ENCODE data around the gene ZNF655.
"Not testable (repeated sequence)": the region's sequence is repeated elsewhere in the genome, so short reads cannot be mapped to it uniquely, and the experiment has no call there.

DNA sequence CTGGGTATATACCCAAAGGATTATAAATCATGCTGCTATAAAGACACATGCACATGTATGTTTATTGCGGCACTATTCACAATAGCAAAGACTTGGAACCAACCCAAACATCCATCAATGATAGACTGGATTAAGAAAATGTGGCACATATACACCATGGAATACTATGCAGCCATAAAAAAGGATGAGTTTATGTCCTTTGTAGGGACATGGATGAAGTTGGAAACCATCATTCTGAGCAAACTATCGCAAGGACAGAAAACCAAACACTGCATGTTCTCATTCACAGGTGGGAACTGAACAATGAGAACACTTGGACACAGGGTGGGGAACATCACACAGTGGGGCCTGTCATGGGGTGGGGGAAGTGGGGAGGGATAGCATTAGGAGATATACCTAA, 8.9 kb upstream of the ZNF655 start:
- TF ChIP-seq TCF7L2 (IDR thresholded peaks at IDR 0.05; ENCODE audit: borderline replicate concordance, low read depth, low read length); ZNF121 (tag by site-specific recombination; IDR thresholded peaks at IDR 0.05); ZNF423 (tag by site-specific recombination; IDR thresholded peaks at IDR 0.05): not testable (repeated sequence)

Measured in HEK293 (cell line).